Neural cell (in vitro differentiated cells): ENCODE results near the gene TFEB. TPM values are rescaled to one million over a fixed set of nuclear protein-coding genes. Genes with fewer than 3 reads are reported as not detected.

ENCODE experiments used
- H2AFZ ChIP-seq: fragments of 200-600, 300-800 bp; sonication (generic), shearing (Covaris generic); 2 replicates; pipeline ENCODE4 v1.6.0; 2014; ENCODE audit warnings: low read depth, mild to moderate bottlenecking, antibody characterized with exemption, low read length, moderate library complexity
- H3F3A ChIP-seq: fragments of 200-600 bp; shearing (Covaris generic); 2 replicates; pipeline ENCODE4 v1.6.1; 2016; ENCODE audit warnings: mild to moderate bottlenecking, moderate library complexity, mixed read lengths, antibody characterized with exemption, low read length; ENCODE audit not compliant: insufficient read depth, poor library complexity, severe bottlenecking
- H3K27ac ChIP-seq: fragments of 200-600, 300-800 bp; sonication (generic), shearing (Covaris generic); 2 replicates; pipeline ENCODE4 v1.5.1; 2014; ENCODE audit warnings: mild to moderate bottlenecking, low read length, moderate library complexity
- H3K27me3 ChIP-seq: fragments of 300-800, 200-600 bp; sonication (generic), shearing (Covaris generic); 2 replicates; pipeline ENCODE4 v1.6.0; 2014; ENCODE audit warnings: mild to moderate bottlenecking, low read depth, low read length, moderate library complexity; ENCODE audit not compliant: insufficient read depth
- H3K36me3 ChIP-seq: fragments of 300-800, 200-600 bp; sonication (generic), shearing (Covaris generic); 2 replicates; pipeline ENCODE4 v1.5.1; 2014; ENCODE audit warnings: mild to moderate bottlenecking, antibody characterized with exemption, low read length, moderate library complexity; ENCODE audit not compliant: insufficient read depth
- H3K4me2 ChIP-seq: fragments of 300-800, 200-600 bp; sonication (generic), shearing (Covaris generic); 2 replicates; pipeline ENCODE4 v1.6.0; 2014; ENCODE audit warnings: mild to moderate bottlenecking, low read length
- H3K4me3 ChIP-seq: fragments of 300-800, 200-600 bp; sonication (generic), shearing (Covaris generic); 2 replicates; pipeline ENCODE4 v1.5.1; 2014; ENCODE audit warnings: mild to moderate bottlenecking, low read length, moderate library complexity
- H3K79me2 ChIP-seq: fragments of 200-600 bp; shearing (Covaris generic); replicated peaks from 2 replicates; pipeline ENCODE4 v1.6.0; 2014; ENCODE audit warnings: mild to moderate bottlenecking, low read length, moderate library complexity; ENCODE audit not compliant: insufficient read depth
- H3K9ac ChIP-seq: fragments of 300-800, 200-600 bp; sonication (generic), shearing (Covaris generic); 2 replicates; pipeline ENCODE4 v1.6.1; 2016; ENCODE audit warnings: mild to moderate bottlenecking, low read length, mixed read lengths
- H3K9me2 ChIP-seq: fragments of 200-600 bp; shearing (Covaris generic); 2 replicates; pipeline ENCODE4 v1.6.1; 2016; ENCODE audit warnings: mild to moderate bottlenecking, low read length, mixed read lengths; ENCODE audit not compliant: insufficient read depth
- H3K9me3 ChIP-seq: fragments of 200-600, 300-800 bp; sonication (generic), shearing (Covaris generic); 2 replicates; pipeline ENCODE4 v1.6.1; 2016; ENCODE audit warnings: mild to moderate bottlenecking, mixed run types, low read length, moderate library complexity, mixed read lengths
- H4K20me1 ChIP-seq: fragments of 200-600 bp; shearing (Covaris generic); 2 replicates; pipeline ENCODE4 v1.6.1; 2016; ENCODE audit warnings: mild to moderate bottlenecking, mixed run types; ENCODE audit not compliant: insufficient read depth
- CTCF ChIP-seq: fragments of 450-650 bp; IDR thresholded peaks from 2 replicates; pipeline ENCODE4 v1.5.1; 2014; ENCODE audit warnings: antibody characterized with exemption, mild to moderate bottlenecking, moderate library complexity; ENCODE audit not compliant: poor library complexity, severe bottlenecking
- EP300 ChIP-seq: fragments of 450-650 bp; conservative IDR thresholded peaks from 2 replicates; pipeline ENCODE4 v1.6.1; 2014; ENCODE audit warnings: antibody characterized with exemption, mild to moderate bottlenecking, moderate library complexity; ENCODE audit not compliant: poor library complexity, severe bottlenecking
- EZH2 ChIP-seq: fragments of 200-600, 300-800 bp; shearing (Covaris generic), sonication (generic); IDR thresholded peaks from 2 replicates; pipeline ENCODE4 v1.6.1; 2014; ENCODE audit warnings: antibody characterized with exemption, low read length, borderline replicate concordance, mild to moderate bottlenecking; ENCODE audit not compliant: insufficient read depth, poor library complexity, severe bottlenecking
- MXI1 ChIP-seq: fragments of 450-650 bp; conservative IDR thresholded peaks from 2 replicates; pipeline ENCODE4 v1.6.1; 2014; ENCODE audit warnings: antibody characterized with exemption, mild to moderate bottlenecking; ENCODE audit not compliant: poor library complexity, severe bottlenecking
- POLR2AphosphoS5 ChIP-seq: IDR thresholded peaks from 2 replicates; pipeline ENCODE4 v1.6.1; 2012
- RAD21 ChIP-seq: fragments of 450-650 bp; conservative IDR thresholded peaks from 2 replicates; pipeline ENCODE4 v1.6.1; 2014; ENCODE audit warnings: antibody characterized with exemption, mild to moderate bottlenecking, moderate library complexity
- SMC3 ChIP-seq: fragments of 450-650 bp; conservative IDR thresholded peaks from 2 replicates; pipeline ENCODE4 v1.6.1; 2014; ENCODE audit warnings: antibody characterized with exemption, mild to moderate bottlenecking, moderate library complexity; ENCODE audit not compliant: poor library complexity
- TAF1 ChIP-seq: IDR thresholded peaks from 2 replicates; pipeline ENCODE4 v1.6.1; 2012; ENCODE audit warnings: low read depth
- polyA plus RNA-seq: library from polyadenylated mRNA; depleted of rRNA; stranded (reverse); fragments of >200 nt; gene quantifications from 2 replicates; pipeline ENCODE4 v1.2.3, GENCODE V29; 2014
- TF ChIP-seq, protein P1 (sequence below): IDR thresholded peaks from 2 replicates; pipeline ENCODE4 v1.6.1; 2012; ENCODE audit warnings: borderline replicate concordance

Gene TFEB
- polyA plus RNA-seq, 1 donor from 2014 or later: 0.24 TPM

DNA sequence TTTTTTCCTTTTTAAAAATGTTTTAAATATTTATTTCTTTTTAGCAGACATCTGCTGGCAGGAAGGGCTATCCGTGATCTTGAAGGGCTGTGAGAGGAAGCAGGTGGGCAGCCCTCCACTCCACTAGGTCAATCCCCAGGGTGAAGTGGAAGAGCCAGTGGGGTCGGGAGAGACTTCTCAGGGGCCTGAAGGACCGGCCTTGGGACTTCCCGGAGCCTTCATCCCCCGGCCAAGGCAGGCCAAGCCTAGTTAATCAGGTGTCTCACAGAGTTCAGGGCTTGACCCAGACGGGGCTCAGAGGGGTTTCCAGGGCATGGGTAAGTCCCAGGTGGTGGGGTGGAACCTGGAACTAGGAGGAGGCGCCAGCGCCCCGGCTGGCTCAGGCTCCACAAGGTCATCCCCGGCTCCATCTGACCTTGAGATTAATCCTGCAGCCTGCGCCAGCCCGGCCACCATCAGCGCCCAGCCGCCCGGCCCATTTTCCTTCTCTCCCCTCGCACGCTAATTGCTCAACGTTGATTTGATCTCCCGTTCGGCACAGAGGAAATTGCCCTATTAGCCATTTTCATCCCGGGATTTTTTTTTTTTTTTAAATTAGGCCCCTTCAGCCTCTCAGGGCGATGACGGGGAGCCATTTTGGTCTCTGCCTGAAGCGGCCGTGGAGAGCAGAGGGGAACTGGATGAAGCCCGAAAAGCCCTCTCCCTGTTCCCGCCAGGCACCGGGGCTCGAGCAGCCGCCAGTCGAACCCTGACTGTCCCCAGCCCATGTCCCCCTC is 52.7 kb downstream of the TFEB start:
- no peaks in the 10 kb centered on the region for H3K27me3 ChIP-seq
- peak overlapping the region; percentile 16 for H3K9ac ChIP-seq
- no peaks in the 10 kb centered on the region for H3K79me2 ChIP-seq
- H2AFZ ChIP-seq: no peak overlapping the region
- no peaks in the 10 kb centered on the region for H3K9me2 ChIP-seq
- H3K4me3 ChIP-seq: no peak overlapping the region
- no peaks in the 10 kb centered on the region for H3K9me3 ChIP-seq
- TF ChIP-seq SMC3: peak; percentile 8
- no peak for TF ChIP-seq EZH2
- no peak overlapping the region for H3K4me2 ChIP-seq
- H3F3A ChIP-seq: no peaks in the 10 kb centered on the region
- no peak overlapping the region for H3K27ac ChIP-seq
- H3K36me3 ChIP-seq: no peaks in the 10 kb centered on the region
- H4K20me1 ChIP-seq: no peaks in the 10 kb centered on the region

- no peaks in the 10 kb centered on the region for H3K79me2 ChIP-seq
- peaks cover under 1% of the 10 kb centered on the region for H3F3A ChIP-seq
- H4K20me1 ChIP-seq: no peaks in the 10 kb centered on the region
- no peaks in the 10 kb centered on the region for H3K36me3 ChIP-seq
- no peak overlapping the region for H3K27ac ChIP-seq
- no peak overlapping the region for H3K4me2 ChIP-seq
- no peaks in the 10 kb centered on the region for H3K9me2 ChIP-seq
- no peak overlapping the region for H2AFZ ChIP-seq
- no peaks in the 10 kb centered on the region for H3K27me3 ChIP-seq
- TF ChIP-seq CTCF (peak; percentile 85), MXI1 (no peak), RAD21 (peak; percentile 88), SMC3 (peak; percentile 91)
- H3K4me3 ChIP-seq: no peak overlapping the region
- no peaks in the 10 kb centered on the region for H3K9me3 ChIP-seq
- H3K9ac ChIP-seq: peak overlapping the region; percentile 16
These were observed 53.3 kb downstream of the TFEB start for GRCh38 chr6:41682056-41682477.

- H2AFZ ChIP-seq: no peak overlapping the region
- peak overlapping the region; percentile 24 for H3K9ac ChIP-seq
- H3K4me2 ChIP-seq: no peak overlapping the region
- TF ChIP-seq MXI1: no peak
- no peak for TF ChIP-seq CTCF
- TF ChIP-seq TAF1: no peak
- TF ChIP-seq EP300: no peak
- no peak for TF ChIP-seq EZH2
- TF ChIP-seq POLR2AphosphoS5: no peak
- TF ChIP-seq, protein P1, sequence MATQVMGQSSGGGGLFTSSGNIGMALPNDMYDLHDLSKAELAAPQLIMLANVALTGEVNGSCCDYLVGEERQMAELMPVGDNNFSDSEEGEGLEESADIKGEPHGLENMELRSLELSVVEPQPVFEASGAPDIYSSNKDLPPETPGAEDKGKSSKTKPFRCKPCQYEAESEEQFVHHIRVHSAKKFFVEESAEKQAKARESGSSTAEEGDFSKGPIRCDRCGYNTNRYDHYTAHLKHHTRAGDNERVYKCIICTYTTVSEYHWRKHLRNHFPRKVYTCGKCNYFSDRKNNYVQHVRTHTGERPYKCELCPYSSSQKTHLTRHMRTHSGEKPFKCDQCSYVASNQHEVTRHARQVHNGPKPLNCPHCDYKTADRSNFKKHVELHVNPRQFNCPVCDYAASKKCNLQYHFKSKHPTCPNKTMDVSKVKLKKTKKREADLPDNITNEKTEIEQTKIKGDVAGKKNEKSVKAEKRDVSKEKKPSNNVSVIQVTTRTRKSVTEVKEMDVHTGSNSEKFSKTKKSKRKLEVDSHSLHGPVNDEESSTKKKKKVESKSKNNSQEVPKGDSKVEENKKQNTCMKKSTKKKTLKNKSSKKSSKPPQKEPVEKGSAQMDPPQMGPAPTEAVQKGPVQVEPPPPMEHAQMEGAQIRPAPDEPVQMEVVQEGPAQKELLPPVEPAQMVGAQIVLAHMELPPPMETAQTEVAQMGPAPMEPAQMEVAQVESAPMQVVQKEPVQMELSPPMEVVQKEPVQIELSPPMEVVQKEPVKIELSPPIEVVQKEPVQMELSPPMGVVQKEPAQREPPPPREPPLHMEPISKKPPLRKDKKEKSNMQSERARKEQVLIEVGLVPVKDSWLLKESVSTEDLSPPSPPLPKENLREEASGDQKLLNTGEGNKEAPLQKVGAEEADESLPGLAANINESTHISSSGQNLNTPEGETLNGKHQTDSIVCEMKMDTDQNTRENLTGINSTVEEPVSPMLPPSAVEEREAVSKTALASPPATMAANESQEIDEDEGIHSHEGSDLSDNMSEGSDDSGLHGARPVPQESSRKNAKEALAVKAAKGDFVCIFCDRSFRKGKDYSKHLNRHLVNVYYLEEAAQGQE: no peak
- TF ChIP-seq RAD21: no peak
- no peak for TF ChIP-seq SMC3
- no peaks in the 10 kb centered on the region for H3K36me3 ChIP-seq
- H3K27ac ChIP-seq: no peak overlapping the region
- peaks cover 10% of the 10 kb centered on the region for H3F3A ChIP-seq
- no peaks in the 10 kb centered on the region for H3K9me2 ChIP-seq
- H3K4me3 ChIP-seq: no peak overlapping the region
- no peaks in the 10 kb centered on the region for H3K9me3 ChIP-seq
- no peaks in the 10 kb centered on the region for H4K20me1 ChIP-seq
- H3K27me3 ChIP-seq: no peaks in the 10 kb centered on the region
- H3K79me2 ChIP-seq: no peaks in the 10 kb centered on the region
These were observed 55.0 kb downstream of the TFEB start for GRCh38 chr6:41680182-41680965.
